K562 (cell line): Measurements from ENCODE around the gene ADARB2. TPM values are rescaled to one million over a fixed set of nuclear protein-coding genes. Genes with fewer than 3 reads are reported as not detected.

Experiments
- ATAC-seq: fragments of 200-7000 bp; cut with Tn5 transposase; 3 replicates; pipeline ENCODE4 v1.9.1; 2020; ENCODE audit warnings: moderate library complexity
- BruUV-seq: library from RNA; stranded (reverse); fragments of 400-500 nt; replicated peaks from 2 replicates; lab custom pipeline; 2021; lab: Mats Ljungman, UMichigan
- CTCF ChIA-PET: fragments of 300-600 bp; formaldehyde crosslinking; extraction: SDS; loops from one replicate; lab custom pipeline; 2021; ENCODE audit warnings: low intra/inter-chr PET ratio; lab: Yijun Ruan, JAX
- POLR2A ChIA-PET: fragments of 300-600, 350-650 bp; sonication (Branson Sonifier 250); formaldehyde crosslinking; extraction: SDS; loops from one replicate; lab custom pipeline; 2021; ENCODE audit warnings: antibody characterized with exemption, inconsistent platforms; lab: Yijun Ruan, JAX
- DNase-seq, 4 experiments: peaks; one replicate each; pipeline versions ENCODE4 v3.0.0 to v3.0.0-alpha.2; 2011 to 2018; ENCODE audit warnings: low spot score in 3 of 4, mixed read lengths in 3 of 4; ENCODE audit errors: extremely low read depth in 1 of 4
- FAIRE-seq: peaks from 2 replicates; lab custom pipeline; 2011; peaks lifted over from hg19 to GRCh38; lab: Jason Lieb, UNC
- H2AFZ ChIP-seq: 2 replicates; pipeline ENCODE4 v1.6.0; 2011; ENCODE audit warnings: low read depth, low read length, control low read depth, inconsistent platforms
- H3K27ac ChIP-seq: fragments of 200-600 bp; 3 replicates; pipeline ENCODE4 v1.8.0; 2011; ENCODE audit warnings: low read depth, mild to moderate bottlenecking, control low read depth, inconsistent platforms, low read length, moderate library complexity, mixed read lengths; ENCODE audit errors: extremely low read depth
- H3K27me3 ChIP-seq, 2 experiments: fragments of 300-600 bp in 1 of 2; 2 replicates in 1 of 2; 3 replicates in 1 of 2; pipeline versions ENCODE4 v1.6.0 to v1.8.0; 2011; ENCODE audit warnings: inconsistent platforms in 2 of 2, low read length in 2 of 2, mild to moderate bottlenecking in 1 of 2, mixed read lengths in 1 of 2, moderate library complexity in 1 of 2; ENCODE audit not compliant: control insufficient read depth in 2 of 2, insufficient read depth in 2 of 2
- H3K36me3 ChIP-seq: fragments of 300-600 bp; 3 replicates; pipeline ENCODE4 v1.8.0; 2011; ENCODE audit warnings: mild to moderate bottlenecking, low read length, inconsistent platforms; ENCODE audit not compliant: control insufficient read depth, insufficient read depth
- H3K4me1 ChIP-seq, 2 experiments: fragments of 200-600 bp in 1 of 2; replicated peaks in 1 of 2; 2 replicates in 1 of 2; 3 replicates in 1 of 2; pipeline versions ENCODE4 v1.5.1 to v1.8.0; 2011; ENCODE audit warnings: inconsistent platforms in 2 of 2, low read length in 2 of 2, mild to moderate bottlenecking in 1 of 2, mixed read lengths in 1 of 2, moderate library complexity in 1 of 2; ENCODE audit not compliant: control insufficient read depth in 2 of 2, insufficient read depth in 2 of 2
- H3K4me2 ChIP-seq: 2 replicates; pipeline ENCODE4 v1.6.1; 2011; ENCODE audit warnings: low read length, control low read depth, inconsistent platforms, mixed read lengths; ENCODE audit not compliant: insufficient read depth
- H3K4me3 ChIP-seq: fragments of 200-600 bp; sonication (generic), shearing (Covaris generic); 2 replicates; pipeline ENCODE4 v1.5.1; 2016; ENCODE audit warnings: control low read depth, inconsistent platforms
- H3K79me2 ChIP-seq: fragments of 200-600 bp; 3 replicates; pipeline ENCODE4 v1.8.0; 2011; ENCODE audit warnings: low read length, inconsistent platforms; ENCODE audit not compliant: control insufficient read depth, insufficient read depth
- H3K9ac ChIP-seq, 2 experiments: 2 replicates each; pipeline versions ENCODE4 v1.6.0 to v1.6.1; 2011; ENCODE audit warnings: low read depth in 2 of 2, low read length in 2 of 2, control low read depth in 1 of 2, inconsistent platforms in 1 of 2, mild to moderate bottlenecking in 1 of 2, mixed read lengths in 1 of 2; ENCODE audit not compliant: insufficient read depth in 1 of 2
- H3K9me1 ChIP-seq: one replicate; pipeline ENCODE4 v1.6.0; 2011; ENCODE audit warnings: inconsistent platforms, mild to moderate bottlenecking, low read length, moderate library complexity; ENCODE audit not compliant: control insufficient read depth, insufficient read depth
- H3K9me3 ChIP-seq: replicated peaks from 2 replicates; pipeline ENCODE4 v1.5.1; 2011; ENCODE audit warnings: low read depth, low read length, inconsistent platforms; ENCODE audit not compliant: control insufficient read depth, insufficient read depth
- H4K20me1 ChIP-seq: replicated peaks from 2 replicates; pipeline ENCODE4 v1.6.1; 2011; ENCODE audit warnings: low read length, inconsistent platforms, mixed read lengths; ENCODE audit not compliant: control insufficient read depth, insufficient read depth
- BHLHE40 ChIP-seq: IDR thresholded peaks from 2 replicates; pipeline ENCODE4 v1.6.1; 2011; ENCODE audit warnings: low read length, improper control_type of control experiment
- CBX5 ChIP-seq: IDR thresholded peaks from 2 replicates; pipeline ENCODE4 v1.6.1; 2014; ENCODE audit warnings: low read depth, borderline replicate concordance
- CREBBP ChIP-seq: IDR thresholded peaks from one replicate; pipeline ENCODE4 v1.6.1; 2012; ENCODE audit warnings: low read depth, mild to moderate bottlenecking, control low read depth, inconsistent platforms, low read length
- CTCF ChIP-seq, 3 experiments: IDR thresholded peaks in 2 of 3; conservative IDR thresholded peaks in 1 of 3; 2 replicates each; pipeline ENCODE4 v1.5.1; 2011 to 2012; ENCODE audit warnings: low read length in 3 of 3, mild to moderate bottlenecking in 3 of 3, control low read depth in 2 of 3, improper control_type of control experiment in 1 of 3, inconsistent platforms in 1 of 3, low read depth in 1 of 3, mixed read lengths in 1 of 3, moderate library complexity in 1 of 3; ENCODE audit not compliant: insufficient read depth in 2 of 3
- E2F6 ChIP-seq, 2 experiments: IDR thresholded peaks; 2 replicates each; pipeline ENCODE4 v1.6.1; 2011; ENCODE audit warnings: borderline replicate concordance in 1 of 2, control low read depth in 1 of 2, low read depth in 1 of 2, low read length in 1 of 2, mild to moderate bottlenecking in 1 of 2, mixed read lengths in 1 of 2, moderate library complexity in 1 of 2; ENCODE audit not compliant: insufficient read depth in 1 of 2, insufficient read length in 1 of 2, poor library complexity in 1 of 2, severe bottlenecking in 1 of 2; ENCODE audit errors: extremely low read depth in 1 of 2
- MAFF ChIP-seq: IDR thresholded peaks from 2 replicates; pipeline ENCODE4 v1.6.1; 2012; ENCODE audit warnings: low read length, improper control_type of control experiment
- MYBL2 ChIP-seq, 2 experiments: fragments of 450-650 bp in 1 of 2; sonication (generic) in 1 of 2; formaldehyde crosslinking in 1 of 2; IDR thresholded peaks; 2 replicates each; pipeline versions ENCODE4 v1.6.1 to v1.8.1; 2017 to 2022; ENCODE audit warnings: borderline replicate concordance in 1 of 2, inconsistent platforms in 1 of 2, low read depth in 1 of 2, mild to moderate bottlenecking in 1 of 2, missing genetic modification reagents in 1 of 2, moderate library complexity in 1 of 2
- SMAD2 ChIP-seq: fragments of 150-350 bp; IDR thresholded peaks from 2 replicates; pipeline ENCODE4 v1.6.1; 2014; ENCODE audit warnings: low read depth, mild to moderate bottlenecking, low read length
- ZNF57 ChIP-seq: fragments of 450-650 bp; formaldehyde crosslinking; IDR thresholded peaks from 2 replicates; pipeline ENCODE4 v1.4.0; 2020; ENCODE audit warnings: mild to moderate bottlenecking, moderate library complexity
- WGBS: fragments of 100-300 bp; shearing (Covaris generic); methylation state at CpG from one replicate; pipeline ENCODE4 v1.1.6; 2016; ENCODE audit warnings: low coverage, mixed read lengths; ENCODE audit not compliant: insufficient coverage; ENCODE audit errors: missing lambda C conversion rate; 5-methylcytosine and 5-hydroxymethylcytosine counted together
- in situ Hi-C: fragments of 300-500 bp; cut with MboI; formaldehyde crosslinking; loops from 4 replicates; pipeline ENCODE4 v1.15.0; 2018; ENCODE audit warnings: inconsistent platforms, mixed read lengths
- intact Hi-C: fragments of 100-400 bp; cut with micrococcal nuclease; formaldehyde crosslinking; loops from 2 replicates; pipeline ENCODE4 v1.14.2; 2022
- polyA plus RNA-seq, 8 experiments: library from polyadenylated mRNA; depleted of rRNA in 4 of 8; stranded (reverse) in 5 of 8; unstranded in 3 of 8; fragments of >200 nt; fragmentation: Nextera tagmentation in 2 of 8; fragmentation: Illumina TruSeq in 1 of 8; extraction: Ambion mirVana in 2 of 8; extraction: Trizol in 1 of 8; gene quantifications; 2 replicates each; pipeline versions ENCODE4 v1.2.1 to v1.2.3, GENCODE V29; 2011 to 2014; ENCODE audit warnings: inconsistent platforms in 1 of 8, missing spikeins in 1 of 8
- total RNA-seq, 7 experiments: library from RNA; depleted of rRNA in 6 of 7; stranded (reverse); fragments of >200 nt in 6 of 7; fragmentation: Illumina TruSeq in 2 of 7; extraction: Trizol in 2 of 7; gene quantifications; 2 replicates each; pipeline versions ENCODE4 v1.2.1 to v1.2.3, GENCODE V29; 2011 to 2021; ENCODE audit warnings: low replicate concordance in 1 of 7

Gene ADARB2
- total and polyA plus RNA-seq, 9 of the 15 experiments (the other 6 are each of a cell fraction or from before 2014, with no cell fraction given): not detected

GRCh38 chr10:1163831-1164230 is 573.5 kb downstream of the ADARB2 start:
- in situ Hi-C loops: no loop called here
- Histone ChIP-seq H3K4me2 (no peak overlapping the region), H3K4me1 (peaks cover 7 to 30% of the 10 kb centered on the region in 2 experiments; a peak in 4 of 5 replicates), H3K9me1 (no peaks in the 10 kb centered on the region), H3K27ac (no peak overlapping the region), H3K9me3 (peaks cover 4% of the 10 kb centered on the region; the same call in 1 of the 2 replicates), H3K36me3 (peaks cover 24% of the 10 kb centered on the region), H3K27me3 (peaks cover 3 to 19% of the 10 kb centered on the region in 2 experiments; a peak in 3 of 5 replicates), H3K4me3 (no peak overlapping the region), H3K79me2 (peaks cover 25% of the 10 kb centered on the region), H4K20me1 (0 out of 2 replicates have a peak, but pooled peaks cover 4% of the 10 kb centered on the region), H2AFZ (no peak overlapping the region), H3K9ac (no peak overlapping the region)
- DNase-seq: no peak
- ATAC-seq: no peak
- ChIA-PET POLR2A (interaction anchor here (0.9 kb wide), 1 partner anchor 9 kb away, joined by 5 read pairs; no protein-coding TSS in a partner anchor), CTCF (no interaction called here)
- 53% methylated on average over 5 of the region's 5 CpGs for WGBS
- no peak for TF ChIP-seq ZNF57 (CRISPR knock-in tag)
- TF ChIP-seq MAFF: no peak
- no peak for TF ChIP-seq CBX5
- no peak for FAIRE-seq
- no TSS peak for BruUV-seq
- intact Hi-C loops: no loop called here

- Histone ChIP-seq H3K27me3 (peaks cover 3 to 15% of the 10 kb centered on the region in 2 experiments; a peak in 2 of 5 replicates), H3K79me2 (peaks cover 29% of the 10 kb centered on the region), H3K9me3 (peaks cover 4% of the 10 kb centered on the region; the same call in 1 of the 2 replicates), H3K4me1 (peaks cover 7 to 30% of the 10 kb centered on the region in 2 experiments; a peak in 4 of 5 replicates), H4K20me1 (0 out of 2 replicates have a peak, but pooled peaks cover 2% of the 10 kb centered on the region), H3K9ac (no peak overlapping the region), H2AFZ (no peak overlapping the region), H3K9me1 (no peaks in the 10 kb centered on the region), H3K4me2 (no peak overlapping the region), H3K36me3 (peaks cover 24% of the 10 kb centered on the region), H3K27ac (no peak overlapping the region), H3K4me3 (no peak overlapping the region)
- no peak for ATAC-seq
- TF ChIP-seq MYBL2 (IDR thresholded peaks at IDR 0.05; ENCODE audit: low read depth): no peak
- no peak for TF ChIP-seq MYBL2 (CRISPR knock-in tag; IDR thresholded peaks at IDR 0.05; ENCODE audit: borderline replicate concordance)
- TF ChIP-seq BHLHE40: peak; percentile 44; the same call in 1 of the 2 replicates
- TF ChIP-seq E2F6 (IDR thresholded peaks at IDR 0.05; ENCODE audit: borderline replicate concordance in 1 of 2, extremely low read depth in 1 of 2, insufficient read depth in 1 of 2, insufficient read length in 1 of 2, low read depth in 1 of 2, low read length in 1 of 2, poor library complexity in 1 of 2, severe bottlenecking in 1 of 2): peak in 1 of 2 experiments; percentile 7
- peak in 1 of 3 experiments; percentile 26; a peak in 1 of 6 replicates for TF ChIP-seq CTCF (IDR thresholded peaks at IDR 0.05 in 2 of 3, conservative IDR thresholded peaks at IDR 0.05 in 1 of 3; ENCODE audit: insufficient read depth in 2 of 3, low read depth in 1 of 3, low read length in 3 of 3)
- no peak for TF ChIP-seq SMAD2
- no peak for TF ChIP-seq CREBBP
- intact Hi-C loops (no loop called here), in situ Hi-C loops (no loop called here)
- ChIA-PET POLR2A (interaction anchor here (0.6 to 0.9 kb wide), 2 partner anchors 9 to 372 kb away, joined by 3 to 5 read pairs; no protein-coding TSS in a partner anchor), CTCF (no interaction called here)
- FAIRE-seq: no peak
- peak in 1 of 4 experiments; percentile 29 for DNase-seq
- BruUV-seq: no TSS peak
- WGBS: 46% methylated on average over 27 of the region's 29 CpGs
Measured at GRCh38 chr10:1163204-1163660, 574.1 kb downstream of the ADARB2 start.
